Lower leg skin (tissue), 3 donors: Measurements from ENCODE around the gene SLC35B2.

Source experiments
- POLR2A ChIP-seq, 2 donors: fragments of 450-650 bp; IDR thresholded peaks; one replicate each; pipeline ENCODE4 v1.6.1; 2016 to 2017; ENCODE audit warnings: antibody characterized with exemption in 2 of 2, mild to moderate bottlenecking in 1 of 2, moderate library complexity in 1 of 2
- TF ChIP-seq, protein P1 (sequence below), 3 donors: fragments of 450-650 bp; IDR thresholded peaks; one replicate each; pipeline ENCODE4 v1.5.1; 2016; ENCODE audit warnings: antibody characterized with exemption in 3 of 3, mild to moderate bottlenecking in 3 of 3, moderate library complexity in 2 of 3

- no peak for TF ChIP-seq POLR2A (IDR thresholded peaks at IDR 0.05)
- TF ChIP-seq, protein P1, sequence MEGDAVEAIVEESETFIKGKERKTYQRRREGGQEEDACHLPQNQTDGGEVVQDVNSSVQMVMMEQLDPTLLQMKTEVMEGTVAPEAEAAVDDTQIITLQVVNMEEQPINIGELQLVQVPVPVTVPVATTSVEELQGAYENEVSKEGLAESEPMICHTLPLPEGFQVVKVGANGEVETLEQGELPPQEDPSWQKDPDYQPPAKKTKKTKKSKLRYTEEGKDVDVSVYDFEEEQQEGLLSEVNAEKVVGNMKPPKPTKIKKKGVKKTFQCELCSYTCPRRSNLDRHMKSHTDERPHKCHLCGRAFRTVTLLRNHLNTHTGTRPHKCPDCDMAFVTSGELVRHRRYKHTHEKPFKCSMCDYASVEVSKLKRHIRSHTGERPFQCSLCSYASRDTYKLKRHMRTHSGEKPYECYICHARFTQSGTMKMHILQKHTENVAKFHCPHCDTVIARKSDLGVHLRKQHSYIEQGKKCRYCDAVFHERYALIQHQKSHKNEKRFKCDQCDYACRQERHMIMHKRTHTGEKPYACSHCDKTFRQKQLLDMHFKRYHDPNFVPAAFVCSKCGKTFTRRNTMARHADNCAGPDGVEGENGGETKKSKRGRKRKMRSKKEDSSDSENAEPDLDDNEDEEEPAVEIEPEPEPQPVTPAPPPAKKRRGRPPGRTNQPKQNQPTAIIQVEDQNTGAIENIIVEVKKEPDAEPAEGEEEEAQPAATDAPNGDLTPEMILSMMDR (IDR thresholded peaks at IDR 0.05): no peak
Observed at GRCh38 chr6:44257753-44258324, 511 bp upstream of the SLC35B2 start.
